Left ventricle myocardium superior (tissue), 1 donor: ENCODE data around the gene CLCF1. TPM values are rescaled to one million over a fixed set of nuclear protein-coding genes. Genes with fewer than 3 reads are reported as not detected.

ENCODE experiments used
- ATAC-seq: fragments of 200-7000 bp; cut with Tn5 transposase; one replicate; pipeline ENCODE4 v1.9.1; 2020; ENCODE audit warnings: mild to moderate bottlenecking, moderate library complexity
- DNase-seq: peaks from one replicate; pipeline ENCODE4 v3.0.0-alpha.2; 2020
- intact Hi-C: fragments of 100-400 bp; cut with micrococcal nuclease; formaldehyde crosslinking; loops from one replicate; pipeline ENCODE4 v1.11.0; 2022
- total RNA-seq: library from RNA; stranded (reverse); fragmentation: NEBNext Ultra II Directional; extraction: Animal tissue kit (Norgen Biotek cat#: 25700); gene quantifications from one replicate; pipeline ENCODE4 v1.2.1, GENCODE V29; 2021
- donor health status: DM: no; HTN: yes; CAD: no; lungs with severe emphysema.

The CLCF1 gene
- total RNA-seq, 1 donor from 2014 or later: 0.89 TPM

GRCh38 chr11:67397986-67398660 lies 24.7 kb upstream of the CLCF1 start:
- DNase-seq (no peak), ATAC-seq (no peak)
- intact Hi-C loops: no loop called here

GRCh38 chr11:67397536-67397935 lies 24.1 kb upstream of the CLCF1 start:
- DNase-seq (no peak), ATAC-seq (no peak)
- intact Hi-C loops: no loop called here

GRCh38 chr11:67396587-67397389 lies 23.4 kb upstream of the CLCF1 start:
- intact Hi-C loops: no loop called here
- DNase-seq (no peak), ATAC-seq (no peak)

GRCh38 chr11:67396259-67396581 lies 22.8 kb upstream of the CLCF1 start:
- intact Hi-C loops: no loop called here
- DNase-seq (no peak), ATAC-seq (no peak)

GRCh38 chr11:67395555-67396258 lies 22.3 kb upstream of the CLCF1 start:
- intact Hi-C loops: no loop called here
- no peak for ATAC-seq
- no peak for DNase-seq

GRCh38 chr11:67393990-67394389 lies 20.6 kb upstream of the CLCF1 start:
- DNase-seq: no peak
- intact Hi-C loops: no loop called here
- ATAC-seq: no peak

GRCh38 chr11:67393437-67393836 lies 20.0 kb upstream of the CLCF1 start:
- DNase-seq (no peak), ATAC-seq (no peak)
- intact Hi-C loops: no loop called here

GRCh38 chr11:67392183-67392715 lies 18.9 kb upstream of the CLCF1 start:
- intact Hi-C loops: no loop called here
- DNase-seq (no peak), ATAC-seq (no peak)

- intact Hi-C loops: no loop called here
- ATAC-seq (peak; percentile 91), DNase-seq (peak; percentile 98)
Observed at GRCh38 chr11:67391304-67392182, 18.1 kb upstream of the CLCF1 start, which contains the start of gene RAD9A. Gene RAD9A (plus strand): TSS chr11:67391986. CDS start chr11:67392045, 59 bp downstream.

GRCh38 chr11:67390947-67391303 lies 17.5 kb upstream of the CLCF1 start:
- DNase-seq: no peak
- intact Hi-C loops: no loop called here
- no peak for ATAC-seq

- ATAC-seq (peak; percentile 9), DNase-seq (peak; percentile 67)
- intact Hi-C loops: no loop called here
Observed at GRCh38 chr11:67389477-67389876, 16.1 kb upstream of the CLCF1 start.

- ATAC-seq (no peak), DNase-seq (no peak)
- intact Hi-C loops: no loop called here
Observed at GRCh38 chr11:67387518-67387917, 14.1 kb upstream of the CLCF1 start.

GRCh38 chr11:67387069-67387468 lies 13.7 kb upstream of the CLCF1 start:
- intact Hi-C loops: no loop called here

GRCh38 chr11:67384851-67385366 lies 11.5 kb upstream of the CLCF1 start:
- peak; percentile 10 for ATAC-seq
- intact Hi-C loops: no loop called here
- no peak for DNase-seq

More at GRCh38 chr11:67387069-67387468, 13.7 kb upstream of the CLCF1 start:
- no peak for DNase-seq
- no peak for ATAC-seq

- ATAC-seq (peak; percentile 86), DNase-seq (peak; percentile 84)
- intact Hi-C loops: no loop called here
Observed at GRCh38 chr11:67382276-67383136, 9.1 kb upstream of the CLCF1 start.

GRCh38 chr11:67381244-67381972 lies 8.0 kb upstream of the CLCF1 start:
- intact Hi-C loops: no loop called here
- ATAC-seq (no peak), DNase-seq (no peak)
